ENCODE results near the gene TNPO1.

The TNPO1 gene

DNA sequence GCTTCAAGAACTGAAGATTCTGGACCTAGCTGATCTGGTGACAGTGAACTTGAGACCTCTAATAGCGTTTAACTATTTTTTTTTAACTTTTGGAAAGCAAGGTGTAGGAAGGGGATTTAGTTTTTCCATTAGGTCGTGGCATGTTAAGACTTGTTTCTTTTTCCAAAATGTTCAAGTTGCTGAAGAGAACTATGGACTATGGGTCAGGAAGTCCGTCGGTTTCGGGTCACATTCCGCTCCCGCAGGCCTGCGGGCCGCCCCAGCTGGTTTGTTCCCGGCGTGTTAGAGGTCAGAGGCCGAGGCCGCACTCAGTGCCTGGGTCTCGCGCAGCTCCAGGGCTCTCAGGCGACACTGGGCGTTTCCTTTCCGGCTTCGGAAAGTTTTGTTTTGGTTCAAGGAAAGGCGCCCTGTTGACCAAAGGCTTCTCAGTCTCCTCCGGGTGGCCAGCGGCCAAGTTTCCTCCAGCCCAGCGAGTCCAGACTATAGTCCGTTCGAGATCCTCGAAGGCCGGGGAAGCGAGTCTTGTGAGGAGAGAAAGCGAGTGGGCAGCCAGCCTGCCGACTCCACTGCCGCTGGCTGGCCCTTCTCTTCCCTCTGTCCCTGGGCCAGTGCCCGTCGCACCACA, 138.8 kb downstream of the TNPO1 start (continued):
- TF ChIP-seq ZNF692 (tag by site-specific recombination; IDR thresholded peaks at IDR 0.05) (no peak), ZNF529 (tag by site-specific recombination; IDR thresholded peaks at IDR 0.05; ENCODE audit: insufficient replicate concordance) (no peak), ZNF639 (tag by site-specific recombination; IDR thresholded peaks at IDR 0.05) (no peak), ZNF521 (tag by site-specific recombination; IDR thresholded peaks at IDR 0.05) (no peak), GFI1B (tag by site-specific recombination; IDR thresholded peaks at IDR 0.05) (no peak), ZNF175 (tag by site-specific recombination; IDR thresholded peaks at IDR 0.05) (no peak), ZFP69B (tag by site-specific recombination; IDR thresholded peaks at IDR 0.05) (no peak), ZNF670 (tag by site-specific recombination; IDR thresholded peaks at IDR 0.05; ENCODE audit: low read depth) (no peak), ZNF785 (tag by site-specific recombination; IDR thresholded peaks at IDR 0.05) (no peak), ZNF660 (tag by site-specific recombination; IDR thresholded peaks at IDR 0.05) (peak; percentile 20; the same call in 1 of the 2 replicates), SALL2 (tag by site-specific recombination; IDR thresholded peaks at IDR 0.05; ENCODE audit: borderline replicate concordance) (no peak), ZNF280C (tag by site-specific recombination; IDR thresholded peaks at IDR 0.05) (no peak), ZBTB1 (tag by site-specific recombination; IDR thresholded peaks at IDR 0.05) (no peak), ZNF596 (tag by site-specific recombination; IDR thresholded peaks at IDR 0.05) (no peak), ZBTB6 (tag by site-specific recombination; IDR thresholded peaks at IDR 0.05) (no peak), GLI2 (tag by site-specific recombination; IDR thresholded peaks at IDR 0.05; ENCODE audit: borderline replicate concordance, low read depth) (no peak), EGR2 (tag by site-specific recombination; IDR thresholded peaks at IDR 0.05; ENCODE audit: low read depth) (no peak), BCL6B (tag by site-specific recombination; IDR thresholded peaks at IDR 0.05) (no peak), SP2 (tag by site-specific recombination; IDR thresholded peaks at IDR 0.05) (no peak), ZFP37 (tag by site-specific recombination; IDR thresholded peaks at IDR 0.05) (no peak), FEZF1 (tag by site-specific recombination; IDR thresholded peaks at IDR 0.05) (no peak), KLF7 (tag by site-specific recombination; IDR thresholded peaks at IDR 0.05; ENCODE audit: borderline replicate concordance) (peak; percentile 38; the same call in 1 of the 2 replicates), ZNF433 (tag by site-specific recombination; IDR thresholded peaks at IDR 0.05; ENCODE audit: low read depth) (no peak), BCL11A (tag by site-specific recombination; IDR thresholded peaks at IDR 0.05; ENCODE audit: low read depth) (no peak), ZNF843 (tag by site-specific recombination; IDR thresholded peaks at IDR 0.05) (no peak), ZNF394 (tag by site-specific recombination; IDR thresholded peaks at IDR 0.05; ENCODE audit: borderline replicate concordance) (no peak; the same call in 1 of the 2 replicates)
- TF ChIP-seq, protein P1, sequence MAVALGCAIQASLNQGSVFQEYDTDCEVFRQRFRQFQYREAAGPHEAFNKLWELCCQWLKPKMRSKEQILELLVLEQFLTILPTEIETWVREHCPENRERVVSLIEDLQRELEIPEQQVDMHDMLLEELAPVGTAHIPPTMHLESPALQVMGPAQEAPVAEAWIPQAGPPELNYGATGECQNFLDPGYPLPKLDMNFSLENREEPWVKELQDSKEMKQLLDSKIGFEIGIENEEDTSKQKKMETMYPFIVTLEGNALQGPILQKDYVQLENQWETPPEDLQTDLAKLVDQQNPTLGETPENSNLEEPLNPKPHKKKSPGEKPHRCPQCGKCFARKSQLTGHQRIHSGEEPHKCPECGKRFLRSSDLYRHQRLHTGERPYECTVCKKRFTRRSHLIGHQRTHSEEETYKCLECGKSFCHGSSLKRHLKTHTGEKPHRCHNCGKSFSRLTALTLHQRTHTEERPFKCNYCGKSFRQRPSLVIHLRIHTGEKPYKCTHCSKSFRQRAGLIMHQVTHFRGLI (tag by site-specific recombination; IDR thresholded peaks at IDR 0.05): no peak
- TF ChIP-seq, protein P2, sequence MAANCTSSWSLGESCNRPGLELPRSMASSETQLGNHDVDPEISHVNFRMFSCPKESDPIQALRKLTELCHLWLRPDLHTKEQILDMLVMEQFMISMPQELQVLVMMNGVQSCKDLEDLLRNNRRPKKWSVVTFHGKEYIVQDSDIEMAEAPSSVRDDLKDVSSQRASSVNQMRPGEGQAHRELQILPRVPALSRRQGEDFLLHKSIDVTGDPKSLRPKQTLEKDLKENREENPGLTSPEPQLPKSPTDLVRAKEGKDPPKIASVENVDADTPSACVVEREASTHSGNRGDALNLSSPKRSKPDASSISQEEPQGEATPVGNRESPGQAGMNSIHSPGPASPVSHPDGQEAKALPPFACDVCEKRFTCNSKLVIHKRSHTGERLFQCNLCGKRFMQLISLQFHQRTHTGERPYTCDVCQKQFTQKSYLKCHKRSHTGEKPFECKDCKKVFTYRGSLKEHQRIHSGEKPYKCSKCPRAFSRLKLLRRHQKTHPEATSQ (tag by site-specific recombination; IDR thresholded peaks at IDR 0.05): no peak
